SU-DHL-6 (cell line): ENCODE data around the gene SIK2.

ENCODE experiments used
- H2AFZ ChIP-seq: fragments of 200-600 bp; sonication (generic); 2 replicates; pipeline ENCODE4 v1.6.1; 2014; ENCODE audit warnings: low read depth, mild to moderate bottlenecking, moderate library complexity, mixed read lengths, antibody characterized with exemption, low read length; ENCODE audit not compliant: severe bottlenecking
- H3F3A ChIP-seq: fragments of 200-600 bp; shearing (Covaris generic); 2 replicates; pipeline ENCODE4 v1.6.0; 2016; ENCODE audit warnings: antibody characterized with exemption, mild to moderate bottlenecking; ENCODE audit not compliant: insufficient read depth
- H3K27ac ChIP-seq: fragments of 200-600 bp; sonication (generic); 2 replicates; pipeline ENCODE4 v1.5.1; 2016; ENCODE audit warnings: low read depth, mild to moderate bottlenecking, low read length, moderate library complexity, mixed read lengths
- H3K27me3 ChIP-seq: fragments of 200-600 bp; sonication (generic), shearing (Covaris generic); 2 replicates; pipeline ENCODE4 v1.6.0; 2014; ENCODE audit warnings: mild to moderate bottlenecking, low read length
- H3K36me3 ChIP-seq: fragments of 200-600 bp; sonication (generic); 2 replicates; pipeline ENCODE4 v1.6.1; 2014; ENCODE audit warnings: mild to moderate bottlenecking, low read length, mixed read lengths
- H3K4me2 ChIP-seq: fragments of 300-600, 200-600 bp; shearing (Covaris generic), sonication (generic); 2 replicates; pipeline ENCODE4 v1.6.0; 2014; ENCODE audit warnings: low read length, low read depth, mild to moderate bottlenecking; ENCODE audit not compliant: poor library complexity, severe bottlenecking
- H3K4me3 ChIP-seq: fragments of 200-600 bp; sonication (generic); 2 replicates; pipeline ENCODE4 v1.5.1; 2014; ENCODE audit warnings: antibody characterized with exemption, low read length, mild to moderate bottlenecking, mixed read lengths; ENCODE audit not compliant: insufficient read depth, poor library complexity, severe bottlenecking
- H3K79me2 ChIP-seq: fragments of 200-600 bp; sonication (generic); 2 replicates; pipeline ENCODE4 v1.6.1; 2014; ENCODE audit warnings: mild to moderate bottlenecking, low read length, moderate library complexity; ENCODE audit not compliant: insufficient read depth
- H3K9ac ChIP-seq: fragments of 200-600 bp; sonication (generic); 2 replicates; pipeline ENCODE4 v1.7.0; 2014; ENCODE audit warnings: mild to moderate bottlenecking, low read length
- H3K9me2 ChIP-seq: fragments of 200-600 bp; sonication (generic); replicated peaks from 2 replicates; pipeline ENCODE4 v1.6.1; 2014; ENCODE audit warnings: low read length; ENCODE audit not compliant: insufficient read depth
- H3K9me3 ChIP-seq: fragments of 200-600 bp; sonication (generic); 2 replicates; pipeline ENCODE4 v1.6.1; 2014; ENCODE audit warnings: low read length, mixed read lengths; ENCODE audit not compliant: insufficient read depth
- H4K20me1 ChIP-seq: fragments of 200-600 bp; sonication (generic); 2 replicates; pipeline ENCODE4 v1.6.1; 2014; ENCODE audit warnings: low read depth, mild to moderate bottlenecking, antibody characterized with exemption, low read length, moderate library complexity, mixed read lengths
- CTCF ChIP-seq: fragments of 200-600 bp; sonication (generic); IDR thresholded peaks from one replicate; pipeline ENCODE4 v1.5.1; 2017; ENCODE audit warnings: antibody characterized with exemption, mild to moderate bottlenecking, low read length, moderate library complexity; ENCODE audit not compliant: insufficient read depth, poor library complexity, severe bottlenecking
- EZH2phosphoT487 ChIP-seq: fragments of 200-600 bp; sonication (generic), shearing (Covaris generic); conservative IDR thresholded peaks from 2 replicates; pipeline ENCODE4 v1.6.1; 2018; ENCODE audit warnings: mild to moderate bottlenecking, antibody characterized with exemption, low read length, moderate library complexity, mixed read lengths

Gene SIK2

GRCh38 chr11:111557425-111558111 lies 44.7 kb upstream of the SIK2 start:
- no peak for TF ChIP-seq CTCF
- no peak for TF ChIP-seq EZH2phosphoT487
- Histone ChIP-seq H3K9me3 (no peaks in the 10 kb centered on the region), H4K20me1 (no peaks in the 10 kb centered on the region), H3K36me3 (no peaks in the 10 kb centered on the region), H3K4me3 (no peak overlapping the region), H3K4me2 (no peak overlapping the region), H3K9ac (no peak overlapping the region), H3F3A (no peaks in the 10 kb centered on the region), H3K27me3 (no peaks in the 10 kb centered on the region), H3K27ac (no peak overlapping the region), H3K79me2 (no peaks in the 10 kb centered on the region), H3K9me2 (no peaks in the 10 kb centered on the region), H2AFZ (no peak overlapping the region)

- Histone ChIP-seq H3F3A (no peaks in the 10 kb centered on the region), H3K9ac (no peak overlapping the region)
These were observed 42.3 kb upstream of the SIK2 start for GRCh38 chr11:111559800-111560464.

GRCh38 chr11:111560800-111561199 lies 41.4 kb upstream of the SIK2 start:
- Histone ChIP-seq H3K4me3 (no peak overlapping the region), H3K27ac (no peak overlapping the region), H3K27me3 (no peaks in the 10 kb centered on the region), H3K36me3 (no peaks in the 10 kb centered on the region), H4K20me1 (no peaks in the 10 kb centered on the region), H2AFZ (no peak overlapping the region), H3F3A (no peaks in the 10 kb centered on the region), H3K79me2 (no peaks in the 10 kb centered on the region), H3K9ac (no peak overlapping the region), H3K4me2 (no peak overlapping the region), H3K9me2 (no peaks in the 10 kb centered on the region), H3K9me3 (no peaks in the 10 kb centered on the region)
- TF ChIP-seq EZH2phosphoT487: no peak
- no peak for TF ChIP-seq CTCF

More at GRCh38 chr11:111559800-111560464, 42.3 kb upstream of the SIK2 start:
- H3K9me2 ChIP-seq: no peaks in the 10 kb centered on the region
- no peaks in the 10 kb centered on the region for H3K36me3 ChIP-seq
- TF ChIP-seq EZH2phosphoT487 (no peak), CTCF (no peak)
- no peaks in the 10 kb centered on the region for H4K20me1 ChIP-seq
- H3K4me3 ChIP-seq: no peak overlapping the region
- H3K27ac ChIP-seq: no peak overlapping the region
- H2AFZ ChIP-seq: no peak overlapping the region
- H3K9me3 ChIP-seq: no peaks in the 10 kb centered on the region
- no peak overlapping the region for H3K4me2 ChIP-seq
- no peaks in the 10 kb centered on the region for H3K79me2 ChIP-seq
- no peaks in the 10 kb centered on the region for H3K27me3 ChIP-seq
